IMR-90 (cell line): ENCODE results near the gene HPN. TPM values are rescaled to one million over a fixed set of nuclear protein-coding genes. Genes with fewer than 3 reads are reported as not detected.

Experiments used
- ATAC-seq: fragments of 200-7000 bp; cut with Tn5 transposase; 2 replicates; pipeline ENCODE4 v1.9.1; 2020; ENCODE audit warnings: low read depth, mild to moderate bottlenecking, moderate library complexity
- BruUV-seq: library from RNA; stranded (reverse); fragments of 400-500 nt; replicated peaks from 2 replicates; lab custom pipeline; 2021; lab: Mats Ljungman, UMichigan
- CTCF ChIA-PET: fragments of 300-600 bp; formaldehyde crosslinking; extraction: SDS; loops from one replicate; lab custom pipeline; 2021; ENCODE audit warnings: antibody characterized with exemption; lab: Yijun Ruan, JAX
- POLR2A ChIA-PET: fragments of 300-600 bp; sonication (Branson Sonifier 250); formaldehyde crosslinking; loops from one replicate; lab custom pipeline; 2022; ENCODE audit warnings: antibody characterized with exemption; ENCODE audit not compliant: unreplicated experiment; lab: Charles Lee
- DNase-seq: peaks from one replicate; pipeline ENCODE4 v3.0.0; 2013
- H2AFZ ChIP-seq: replicated peaks from 2 replicates; pipeline ENCODE3; 2013; ENCODE audit warnings: low read length, mild to moderate bottlenecking; ENCODE audit not compliant: poor library complexity
- H2AK5ac ChIP-seq: 2 replicates; pipeline ENCODE4 v1.6.1; 2013; ENCODE audit warnings: low read depth, low read length, inconsistent platforms
- H2AK9ac ChIP-seq: replicated peaks from 2 replicates; pipeline ENCODE3; 2013; ENCODE audit warnings: mild to moderate bottlenecking, low read depth, low read length, moderate library complexity; ENCODE audit not compliant: poor library complexity
- H2BK120ac ChIP-seq: 2 replicates; pipeline ENCODE4 v1.6.1; 2013; ENCODE audit warnings: low read depth, low read length, inconsistent platforms
- H2BK15ac ChIP-seq: 3 replicates; pipeline ENCODE4 v1.6.1; 2013; ENCODE audit warnings: low read depth, low read length, inconsistent platforms
- H2BK20ac ChIP-seq: 2 replicates; pipeline ENCODE4 v1.6.1; 2013; ENCODE audit warnings: low read depth, mild to moderate bottlenecking, inconsistent platforms, low read length, moderate library complexity
- H2BK5ac ChIP-seq: 2 replicates; pipeline ENCODE4 v1.6.1; 2013; ENCODE audit warnings: mild to moderate bottlenecking, low read depth, low read length, inconsistent platforms; ENCODE audit not compliant: poor library complexity, severe bottlenecking
- H3K14ac ChIP-seq: replicated peaks from 2 replicates; pipeline ENCODE4 v1.6.1; 2013; ENCODE audit warnings: low read depth, low read length, inconsistent platforms
- H3K18ac ChIP-seq: 2 replicates; pipeline ENCODE4 v1.6.1; 2013; ENCODE audit warnings: low read depth, low read length, control low read depth
- H3K23ac ChIP-seq: 2 replicates; pipeline ENCODE4 v1.6.1; 2013; ENCODE audit warnings: low read depth, low read length, inconsistent platforms
- H3K27ac ChIP-seq: 2 replicates; pipeline ENCODE4 v1.5.1; 2013; ENCODE audit warnings: mild to moderate bottlenecking, control low read depth, low read length; ENCODE audit not compliant: insufficient read depth
- H3K27me3 ChIP-seq: 2 replicates; pipeline ENCODE4 v1.6.1; 2013; ENCODE audit warnings: low read length; ENCODE audit not compliant: control insufficient read depth, insufficient read depth
- H3K36me3 ChIP-seq: 2 replicates; pipeline ENCODE4 v1.6.1; 2013; ENCODE audit warnings: low read length, mixed read lengths; ENCODE audit not compliant: control insufficient read depth, insufficient read depth
- H3K4ac ChIP-seq: 2 replicates; pipeline ENCODE4 v1.6.1; 2013; ENCODE audit warnings: low read depth, low read length, inconsistent platforms
- H3K4me1 ChIP-seq: 2 replicates; pipeline ENCODE4 v1.6.1; 2013; ENCODE audit warnings: low read length, mixed read lengths; ENCODE audit not compliant: control insufficient read depth, insufficient read depth
- H3K4me2 ChIP-seq: 2 replicates; pipeline ENCODE4 v1.6.1; 2013; ENCODE audit warnings: low read depth, mild to moderate bottlenecking, control low read depth, low read length, moderate library complexity
- H3K4me3 ChIP-seq: 2 replicates; pipeline ENCODE4 v1.5.1; 2013; ENCODE audit warnings: low read depth, mild to moderate bottlenecking, control low read depth, low read length, moderate library complexity; ENCODE audit not compliant: insufficient read depth
- H3K56ac ChIP-seq: 2 replicates; pipeline ENCODE4 v1.6.1; 2013; ENCODE audit warnings: low read length, inconsistent platforms; ENCODE audit not compliant: insufficient read depth; ENCODE audit errors: extremely low read depth
- H3K79me1 ChIP-seq, 2 experiments: 2 replicates each; pipeline ENCODE4 v1.6.1; 2013; ENCODE audit warnings: low read length in 2 of 2, inconsistent platforms in 1 of 2, low read depth in 1 of 2
- H3K9ac ChIP-seq: 2 replicates; pipeline ENCODE4 v1.6.1; 2013; ENCODE audit warnings: low read depth, low read length, control low read depth
- H3K9me1 ChIP-seq: 2 replicates; pipeline ENCODE4 v1.6.1; 2013; ENCODE audit warnings: low read length, inconsistent platforms; ENCODE audit not compliant: insufficient read depth
- H3K9me3 ChIP-seq: 2 replicates; pipeline ENCODE4 v1.6.1; 2013; ENCODE audit warnings: low read length; ENCODE audit not compliant: control insufficient read depth, insufficient read depth
- H4K20me1 ChIP-seq: 2 replicates; pipeline ENCODE4 v1.6.1; 2013; ENCODE audit warnings: low read length, inconsistent platforms; ENCODE audit not compliant: insufficient read depth
- H4K5ac ChIP-seq: 2 replicates; pipeline ENCODE4 v1.6.1; 2013; ENCODE audit warnings: mild to moderate bottlenecking, low read depth, low read length, control low read depth
- H4K8ac ChIP-seq, 2 experiments: 2 replicates each; pipeline ENCODE4 v1.6.1; 2013; ENCODE audit warnings: low read depth in 2 of 2, low read length in 2 of 2, control low read depth in 1 of 2, inconsistent platforms in 1 of 2
- H4K91ac ChIP-seq: 2 replicates; pipeline ENCODE4 v1.6.1; 2013; ENCODE audit warnings: low read depth, low read length, inconsistent platforms; ENCODE audit not compliant: insufficient read depth
- BHLHE40 ChIP-seq: fragments of 150-350 bp; IDR thresholded peaks from 2 replicates; pipeline ENCODE4 v1.6.1; 2016; ENCODE audit warnings: mild to moderate bottlenecking, low read depth, low read length
- CEBPB ChIP-seq: IDR thresholded peaks from 2 replicates; pipeline ENCODE4 v1.6.1; 2012; ENCODE audit warnings: low read depth, low read length, improper control_type of control experiment
- CHD1 ChIP-seq: IDR thresholded peaks from 2 replicates; pipeline ENCODE4 v1.6.1; 2012; ENCODE audit warnings: low read depth, low read length, improper control_type of control experiment
- CTCF ChIP-seq: conservative IDR thresholded peaks from 2 replicates; pipeline ENCODE4 v1.5.1; 2012; ENCODE audit warnings: mild to moderate bottlenecking, low read depth, low read length, improper control_type of control experiment
- ELK1 ChIP-seq: fragments of 150-350 bp; IDR thresholded peaks from 2 replicates; pipeline ENCODE4 v1.6.1; 2016; ENCODE audit warnings: low read depth, mild to moderate bottlenecking, low read length, moderate library complexity, borderline replicate concordance
- FOS ChIP-seq: fragments of 150-350 bp; IDR thresholded peaks from 2 replicates; pipeline ENCODE4 v1.6.1; 2016; ENCODE audit warnings: low read depth, low read length
- MXI1 ChIP-seq: IDR thresholded peaks from 2 replicates; pipeline ENCODE4 v1.6.1; 2012; ENCODE audit warnings: low read depth, mild to moderate bottlenecking, low read length, moderate library complexity, borderline replicate concordance
- RFX5 ChIP-seq: IDR thresholded peaks from 2 replicates; pipeline ENCODE4 v1.8.0; 2012; ENCODE audit warnings: low read depth, mild to moderate bottlenecking, low read length, moderate library complexity
- USF2 ChIP-seq: fragments of 150-350 bp; IDR thresholded peaks from 2 replicates; pipeline ENCODE4 v1.6.1; 2017; ENCODE audit warnings: mild to moderate bottlenecking, antibody characterized with exemption, low read length, low read depth
- WGBS, 2 experiments: methylation state at CpG; one replicate each; pipeline versions ENCODE4 v1.1.5 to v1.1.7; 2013; ENCODE audit warnings: missing lambda C conversion rate in 2 of 2; ENCODE audit not compliant: insufficient read length in 1 of 2; ENCODE audit errors: extremely low coverage in 2 of 2; 5-methylcytosine and 5-hydroxymethylcytosine counted together
- dilution Hi-C: fragments of 300-500 bp; cut with HindIII; formaldehyde crosslinking; loops from one replicate; pipeline ENCODE4 v1.14.3; 2018; ENCODE audit warnings: low sequenced_read_pairs; ENCODE audit not compliant: unreplicated experiment
- in situ Hi-C: fragments of 300-500 bp; cut with MboI; formaldehyde crosslinking; loops from 3 replicates; pipeline ENCODE4 v1.14.3; 2019; ENCODE audit warnings: low sequenced_read_pairs, inconsistent platforms, mixed read lengths
- intact Hi-C: fragments of 100-400 bp; cut with micrococcal nuclease; formaldehyde crosslinking; loops from 2 replicates; pipeline ENCODE4 v1.10.0; 2022
- polyA plus RNA-seq, 3 experiments: library from polyadenylated mRNA; depleted of rRNA; stranded (reverse); fragments of >200 nt; gene quantifications; 2 replicates each; pipeline ENCODE4 v1.2.3, GENCODE V29; 2012; ENCODE audit warnings: low replicate concordance in 1 of 3
- total RNA-seq: library from RNA; depleted of rRNA; stranded (reverse); fragments of >200 nt; gene quantifications from 2 replicates; pipeline ENCODE4 v1.2.3, GENCODE V29; 2012

HPN gene
- total and polyA plus RNA-seq, 2 of the 4 experiments (the other 2 are of a cell fraction), result not detected

- H3K56ac ChIP-seq, result no peak overlapping the region
- H3K79me1 ChIP-seq, result no peaks in the 10 kb centered on the region
- H2BK5ac ChIP-seq, result no peak overlapping the region
- peaks cover 3% of the 10 kb centered on the region; the same call in 1 of the 2 replicates for H3K27me3 ChIP-seq
- no peak overlapping the region for H3K4ac ChIP-seq
- no peak overlapping the region for H2AK9ac ChIP-seq
- H3K4me2 ChIP-seq, result no peak overlapping the region
- in situ Hi-C loops, result no loop called here
- dilution Hi-C loops, result no loop called here
- TF ChIP-seq CEBPB (no peak), CHD1 (no peak), MXI1 (no peak), FOS (no peak), RFX5 (no peak), BHLHE40 (no peak), ELK1 (no peak), CTCF (no peak), USF2 (no peak)
- no peak overlapping the region for H3K9ac ChIP-seq
- ATAC-seq (no peak), DNase-seq (no peak)
- H4K91ac ChIP-seq, result no peak overlapping the region
- 75% methylated on average over 2 of the region's 3 CpGs; no CpG with 5 or more reads in 1 of the 2 experiments for WGBS, 2 experiments
- H3K23ac ChIP-seq, result no peak overlapping the region
- H3K4me3 ChIP-seq, result no peak overlapping the region
- H3K36me3 ChIP-seq, result no peaks in the 10 kb centered on the region
- no peak overlapping the region for H2AK5ac ChIP-seq
- intact Hi-C loops, result no loop called here
- H4K5ac ChIP-seq, result no peak overlapping the region
- H4K20me1 ChIP-seq, result no peaks in the 10 kb centered on the region
- H3K4me1 ChIP-seq, result peaks cover 4% of the 10 kb centered on the region
- POLR2A ChIA-PET, result no interaction called here
- H3K9me3 ChIP-seq, result peaks cover 7% of the 10 kb centered on the region
- CTCF ChIA-PET, result interaction anchor here (1.1 kb wide), 1 partner anchor 26 kb away, joined by 3 read pairs; no protein-coding TSS in a partner anchor
- H2BK120ac ChIP-seq, result no peak overlapping the region
- H3K27ac ChIP-seq, result no peak overlapping the region
- H2BK20ac ChIP-seq, result no peak overlapping the region
- H2AFZ ChIP-seq, result no peak overlapping the region
- H4K8ac ChIP-seq, result no peak overlapping the region
- no peaks in the 10 kb centered on the region for H3K9me1 ChIP-seq
- no TSS peak for BruUV-seq
- H3K18ac ChIP-seq, result no peak overlapping the region
- no peak overlapping the region for H3K14ac ChIP-seq
- H2BK15ac ChIP-seq, result no peak overlapping the region
These were observed 28.9 kb downstream of the HPN start for GRCh38 chr19:35070471-35070870.
